NK-92 (cell line): ENCODE data around the gene ST3GAL4.

Experiments used
- DNase-seq: peaks from one replicate; lab custom pipeline; 2025; ENCODE audit not compliant: unreplicated experiment; lab: John Stamatoyannopoulos, UW

The ST3GAL4 gene

DNA sequence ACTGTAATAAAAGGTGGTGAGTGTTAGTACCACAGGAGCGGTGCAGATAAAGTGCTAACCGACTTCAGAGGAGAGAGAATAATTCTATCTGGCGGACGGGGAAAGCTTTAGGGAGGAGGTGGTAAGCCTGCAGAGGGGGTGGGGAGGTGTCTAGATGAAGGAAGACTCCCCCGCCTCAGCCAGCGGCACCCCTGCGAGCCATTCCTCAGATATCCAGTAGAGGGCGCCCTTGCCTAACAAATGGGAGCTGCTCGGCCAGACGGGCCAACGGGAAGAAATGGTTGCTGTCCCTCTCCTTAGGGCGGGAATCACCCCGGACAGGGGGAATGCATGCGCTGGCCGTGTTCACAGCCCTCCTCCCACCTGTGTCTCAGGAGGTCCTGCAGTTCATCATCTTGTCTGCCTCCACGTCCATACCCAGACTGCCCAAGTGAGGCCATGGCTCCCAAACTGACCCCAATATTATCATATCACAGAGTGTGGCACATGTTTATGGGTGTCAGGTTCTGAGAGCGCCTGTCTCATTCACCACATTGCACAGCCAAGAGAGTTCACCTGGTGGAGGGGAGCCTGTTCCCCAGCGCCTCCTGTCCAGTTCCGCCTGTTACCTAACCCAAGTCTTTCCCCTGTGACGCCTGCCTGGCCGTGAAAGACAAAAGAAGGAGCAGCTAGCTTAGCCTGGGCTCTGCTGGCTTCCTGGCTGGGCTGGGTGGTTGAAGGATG is 85.5 kb downstream of the ST3GAL4 start:
- DNase-seq: no peak

DNA sequence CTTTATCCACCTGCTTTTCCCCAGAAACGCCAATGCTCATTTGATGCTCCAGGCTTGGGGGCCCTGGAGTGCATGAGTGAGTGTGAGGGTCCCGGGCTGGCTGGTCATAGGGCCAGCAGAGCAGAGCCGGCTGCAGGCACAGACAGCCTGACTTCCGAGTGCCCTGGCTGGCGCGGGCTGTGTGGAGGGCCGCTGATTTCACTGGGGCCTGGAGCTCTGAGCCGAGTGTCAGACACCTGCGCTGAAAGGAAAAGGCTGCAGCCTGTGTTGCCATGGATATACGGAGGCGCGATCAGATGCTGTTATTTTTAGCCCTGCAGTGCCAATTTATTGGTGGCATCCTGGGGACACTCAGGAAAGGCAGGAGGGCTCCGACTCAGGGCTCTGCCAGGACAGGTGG is 87.6 kb downstream of the ST3GAL4 start:
- no peak for DNase-seq

- DNase-seq: no peak
These were observed 88.6 kb downstream of the ST3GAL4 start for GRCh38 chr11:126444072-126444471.

GRCh38 chr11:126446581-126446980 is 91.1 kb downstream of the ST3GAL4 start:
- DNase-seq: no peak

GRCh38 chr11:126450198-126450597 is 94.7 kb downstream of the ST3GAL4 start:
- no peak for DNase-seq

- no peak for DNase-seq
These were observed 95.3 kb downstream of the ST3GAL4 start for GRCh38 chr11:126450806-126451205.

DNA sequence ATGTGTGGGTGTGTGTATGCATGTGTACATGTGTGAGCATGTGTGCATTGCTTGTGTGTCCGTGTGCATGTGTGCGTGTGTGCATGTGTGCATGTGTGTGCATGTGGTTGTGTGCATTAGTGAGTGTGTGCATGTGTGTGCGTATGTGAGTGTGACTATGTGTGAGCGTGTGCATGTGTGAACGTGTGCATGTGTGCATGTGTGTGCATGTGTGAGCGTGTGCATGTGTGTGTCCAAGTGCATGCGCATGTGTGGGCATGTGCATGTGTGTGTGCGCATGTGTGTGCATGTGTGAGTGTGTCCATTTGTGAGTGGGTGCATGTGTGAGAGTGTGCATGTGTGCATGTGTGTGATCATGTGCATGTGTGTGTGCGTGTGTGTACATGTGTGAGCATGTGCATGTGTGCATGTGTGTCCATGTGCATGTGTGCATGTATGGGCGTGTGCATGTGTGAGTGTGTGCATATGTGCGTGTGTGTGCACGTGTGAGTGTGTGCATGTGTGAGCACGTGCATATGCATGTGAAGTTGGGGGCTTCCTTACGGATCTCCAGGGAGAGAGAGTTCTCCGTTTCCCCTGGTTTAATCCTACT is 95.8 kb downstream of the ST3GAL4 start:
- DNase-seq: no peak

DNA sequence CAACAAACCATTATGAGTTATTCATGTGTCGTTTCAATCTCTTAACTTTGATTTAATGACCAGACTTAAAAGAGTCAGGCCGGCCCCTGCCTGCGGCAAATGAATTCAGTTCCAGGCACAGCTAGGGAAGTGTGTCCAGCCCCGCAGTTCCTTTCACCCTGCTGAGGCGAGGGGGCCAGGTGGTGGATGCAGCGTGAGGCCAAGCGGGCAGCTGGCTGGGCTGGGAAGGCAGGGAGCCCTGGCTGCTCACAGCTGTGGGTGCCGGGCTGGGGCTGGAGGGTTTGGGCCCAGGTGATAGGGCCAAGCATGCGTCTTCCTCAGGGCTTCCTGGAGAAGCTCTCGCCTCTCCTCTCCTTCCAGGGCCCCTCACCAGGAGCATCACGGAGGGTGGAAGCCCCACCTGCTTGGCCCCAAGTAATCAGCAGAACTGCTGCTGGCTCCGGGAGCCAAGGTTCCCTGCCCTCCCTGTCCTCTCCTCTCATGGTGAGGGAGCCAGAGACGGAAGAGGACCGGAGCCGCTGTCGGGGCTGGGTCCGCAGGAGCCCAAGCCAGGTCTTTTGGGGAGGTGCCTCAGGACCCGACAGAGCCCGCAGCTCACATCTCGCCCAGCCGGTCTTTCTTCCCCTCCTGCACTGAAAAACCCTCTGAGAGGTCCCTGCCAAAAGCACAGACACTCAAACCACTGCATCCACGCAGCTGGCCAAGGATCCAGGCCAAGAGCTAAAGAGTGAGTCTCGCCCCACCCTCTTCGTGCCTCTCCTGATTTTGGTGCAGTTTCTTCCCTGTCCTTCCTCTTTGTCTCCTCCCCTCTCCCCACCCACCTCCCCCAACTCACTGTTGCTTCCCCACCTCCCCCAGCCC is 97.0 kb downstream of the ST3GAL4 start:
- no peak for DNase-seq

GRCh38 chr11:126456089-126456488 is 100.6 kb downstream of the ST3GAL4 start:
- no peak for DNase-seq

DNA sequence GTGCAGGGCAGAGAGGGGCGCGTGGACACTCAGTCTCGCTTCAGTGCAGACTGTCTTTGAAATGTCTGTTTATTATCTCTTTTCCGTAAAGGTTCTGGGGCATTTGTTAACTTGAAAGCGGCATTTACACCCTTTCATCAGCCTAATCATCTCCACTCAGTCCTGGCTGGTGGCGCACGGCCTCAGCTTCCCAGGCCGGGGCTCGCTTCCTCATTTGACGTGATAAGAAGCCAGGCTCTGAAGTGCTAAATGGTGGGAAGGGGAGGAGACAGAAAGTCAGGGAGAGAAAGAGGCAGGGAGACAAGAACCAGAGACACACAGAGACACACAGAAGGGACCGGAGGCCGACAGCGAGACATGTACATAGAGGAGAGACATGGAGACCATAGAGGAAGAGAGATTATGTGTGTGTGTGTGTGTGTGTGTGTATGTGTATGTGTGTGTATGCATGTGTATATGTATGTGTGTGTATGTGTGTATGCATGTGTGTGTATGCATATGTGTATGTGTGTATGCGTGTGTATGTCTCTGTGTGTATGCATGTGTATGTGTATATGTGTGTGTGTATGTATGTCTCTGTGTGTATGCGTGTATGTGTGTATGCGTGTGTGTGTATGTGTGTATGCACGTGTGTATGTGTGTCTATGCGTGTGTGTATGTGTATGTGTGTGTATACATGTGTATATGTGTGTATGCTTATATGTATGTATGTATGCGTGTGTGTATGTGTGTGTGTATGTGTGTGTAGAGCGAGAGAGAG is 101.5 kb downstream of the ST3GAL4 start:
- no peak for DNase-seq

GRCh38 chr11:126457817-126458216 is 102.3 kb downstream of the ST3GAL4 start:
- no peak for DNase-seq

GRCh38 chr11:126459691-126460281 is 104.3 kb downstream of the ST3GAL4 start:
- no peak for DNase-seq

- no peak for DNase-seq
These were observed 105.1 kb downstream of the ST3GAL4 start for GRCh38 chr11:126460417-126461095.

DNA sequence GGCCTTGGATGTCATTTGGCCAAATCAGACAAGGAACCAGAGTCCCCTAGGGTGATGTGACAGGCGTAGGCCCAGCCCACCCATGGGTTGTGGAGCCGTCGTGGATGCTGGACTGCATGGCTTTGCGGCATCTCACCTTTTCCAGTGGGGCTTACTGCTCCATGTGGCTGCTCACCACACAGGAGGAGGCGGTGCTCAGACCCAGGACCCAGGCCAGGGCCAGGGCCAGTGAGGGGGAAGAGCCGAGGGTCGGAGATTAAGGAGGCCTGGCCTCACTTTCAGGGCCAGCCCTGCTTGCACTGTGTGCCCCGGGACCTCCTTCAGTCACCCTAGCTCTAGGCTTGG is 105.6 kb downstream of the ST3GAL4 start:
- DNase-seq: no peak

DNA sequence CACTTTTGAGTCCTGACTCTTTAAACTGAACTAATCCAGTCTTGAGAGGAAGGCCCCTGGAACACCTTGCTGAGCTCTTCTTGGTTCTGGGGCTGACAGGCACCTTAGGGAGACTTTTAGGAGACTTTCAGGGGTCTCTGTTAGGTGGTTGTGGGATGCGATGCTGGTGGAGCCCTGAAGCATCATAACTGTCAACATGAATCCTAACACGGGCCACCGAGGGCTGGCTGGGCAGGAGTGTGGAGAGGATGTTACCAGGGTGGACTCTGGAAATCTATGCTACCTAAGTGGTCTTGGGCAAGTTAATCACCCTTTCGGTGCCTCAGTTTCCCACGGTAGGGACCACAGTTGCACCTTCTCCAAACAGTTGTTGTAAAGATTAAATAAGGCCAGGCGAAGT is 106.5 kb downstream of the ST3GAL4 start:
- DNase-seq: no peak

DNA sequence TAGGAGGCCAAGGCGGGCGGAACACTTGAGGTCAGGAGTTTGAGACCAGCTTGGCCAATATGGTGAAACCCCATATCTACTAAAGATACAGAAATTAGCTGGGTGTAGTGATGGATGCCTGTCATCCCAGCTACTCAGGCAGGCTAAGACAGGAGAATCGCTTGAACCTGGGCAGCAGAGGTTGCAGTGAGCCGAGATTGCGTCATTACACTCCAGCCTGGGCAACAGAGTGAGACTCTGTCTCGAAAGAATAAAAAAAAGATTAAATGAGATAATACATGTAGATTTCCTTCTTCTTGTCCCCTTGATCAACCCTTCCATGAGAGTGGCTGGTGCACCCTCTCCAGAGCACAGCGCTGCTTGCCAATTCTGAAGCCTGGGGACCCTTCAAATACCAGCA is 106.9 kb downstream of the ST3GAL4 start:
- no peak for DNase-seq
